Parathyroid adenoma (tissue), 2 donors: ENCODE measurements around the gene CCDC90B.
A peak's percentile ranks its signal among the peaks of the same experiment; 100 is the strongest.

ENCODE experiments used
- H2AFZ ChIP-seq: fragments of 300-600 bp; sonication (generic); one replicate; pipeline ENCODE4 v1.7.0; 2017; ENCODE audit warnings: antibody characterized with exemption, mild to moderate bottlenecking
- H3K27ac ChIP-seq: fragments of 300-600 bp; sonication (generic); one replicate; pipeline ENCODE4 v1.7.0; 2017
- H3K27me3 ChIP-seq: fragments of 300-600 bp; sonication (generic); one replicate; pipeline ENCODE4 v1.7.0; 2017; ENCODE audit warnings: low read length; ENCODE audit not compliant: control insufficient read depth, insufficient read depth
- H3K36me3 ChIP-seq: fragments of 300-600 bp; sonication (generic); one replicate; pipeline ENCODE4 v1.7.0; 2017; ENCODE audit warnings: low read length; ENCODE audit not compliant: control insufficient read depth, insufficient read depth
- H3K4me1 ChIP-seq: fragments of 300-600 bp; sonication (generic); one replicate; pipeline ENCODE4 v1.7.0; 2017; ENCODE audit warnings: control low read depth
- H3K4me2 ChIP-seq: fragments of 300-600 bp; sonication (generic); one replicate; pipeline ENCODE4 v1.7.0; 2017; ENCODE audit warnings: low read length
- H3K4me3 ChIP-seq: fragments of 300-600 bp; sonication (generic); one replicate; pipeline ENCODE4 v1.7.0; 2017; ENCODE audit warnings: low read depth, low read length
- H3K79me2 ChIP-seq: fragments of 300-600 bp; sonication (generic); one replicate; pipeline ENCODE4 v1.7.0; 2017; ENCODE audit warnings: control low read depth
- H3K9ac ChIP-seq: fragments of 300-600 bp; sonication (generic); one replicate; pipeline ENCODE4 v1.7.0; 2017; ENCODE audit warnings: mild to moderate bottlenecking
- H3K9me3 ChIP-seq: fragments of 300-600 bp; sonication (generic); one replicate; pipeline ENCODE4 v1.7.0; 2017; ENCODE audit warnings: low read length; ENCODE audit not compliant: control insufficient read depth
- CTCF ChIP-seq: fragments of 300-600 bp; sonication (generic); IDR thresholded peaks from one replicate; pipeline ENCODE4 v1.7.0; 2017; ENCODE audit warnings: antibody characterized with exemption, mild to moderate bottlenecking
- donor health status: primary hyperparathyroidism.

Gene CCDC90B

GRCh38 chr11:83252941-83253340, 33.2 kb downstream of the CCDC90B start:
- Histone ChIP-seq H3K4me2 (no peak overlapping the region), H2AFZ (no peak overlapping the region), H3K9ac (no peak overlapping the region), H3K9me3 (no peaks in the 10 kb centered on the region), H3K79me2 (no peaks in the 10 kb centered on the region), H3K4me3 (no peak overlapping the region), H3K36me3 (no peaks in the 10 kb centered on the region), H3K27me3 (no peaks in the 10 kb centered on the region), H3K27ac (no peak overlapping the region), H3K4me1 (no peaks in the 10 kb centered on the region)
- TF ChIP-seq CTCF = no peak

GRCh38 chr11:83252266-83252665, 33.9 kb downstream of the CCDC90B start:
- Histone ChIP-seq H3K36me3 (no peaks in the 10 kb centered on the region), H3K79me2 (no peaks in the 10 kb centered on the region), H3K4me2 (no peak overlapping the region), H3K27ac (no peak overlapping the region), H3K4me3 (no peak overlapping the region), H3K4me1 (no peaks in the 10 kb centered on the region), H3K9me3 (no peaks in the 10 kb centered on the region), H2AFZ (no peak overlapping the region), H3K9ac (no peak overlapping the region), H3K27me3 (no peaks in the 10 kb centered on the region)
- no peak for TF ChIP-seq CTCF

GRCh38 chr11:83249972-83250593, 36.1 kb downstream of the CCDC90B start:
- H3K9ac ChIP-seq = no peak overlapping the region
- H3K4me2 ChIP-seq = no peak overlapping the region
- H3K4me1 ChIP-seq = no peaks in the 10 kb centered on the region
- no peak overlapping the region for H3K27ac ChIP-seq
- H3K4me3 ChIP-seq = no peak overlapping the region
- H3K27me3 ChIP-seq = no peaks in the 10 kb centered on the region
- no peaks in the 10 kb centered on the region for H3K9me3 ChIP-seq
- no peaks in the 10 kb centered on the region for H3K36me3 ChIP-seq
- H2AFZ ChIP-seq = no peak overlapping the region
- no peaks in the 10 kb centered on the region for H3K79me2 ChIP-seq
- peak; percentile 40 for TF ChIP-seq CTCF

- Histone ChIP-seq H3K4me3 (no peak overlapping the region), H3K9me3 (no peaks in the 10 kb centered on the region), H3K27ac (no peak overlapping the region), H3K27me3 (no peaks in the 10 kb centered on the region), H3K9ac (no peak overlapping the region), H3K36me3 (no peaks in the 10 kb centered on the region), H3K4me2 (no peak overlapping the region), H3K79me2 (no peaks in the 10 kb centered on the region), H2AFZ (no peak overlapping the region), H3K4me1 (no peaks in the 10 kb centered on the region)
- no peak for TF ChIP-seq CTCF
Measured at GRCh38 chr11:83249445-83249844, 36.7 kb downstream of the CCDC90B start.

- H3K9ac ChIP-seq = no peak overlapping the region
- H3K36me3 ChIP-seq = no peaks in the 10 kb centered on the region
- peak; percentile 32 for TF ChIP-seq CTCF
- H3K27me3 ChIP-seq = no peaks in the 10 kb centered on the region
- H3K79me2 ChIP-seq = no peaks in the 10 kb centered on the region
- H3K9me3 ChIP-seq = no peaks in the 10 kb centered on the region
- no peak overlapping the region for H3K4me2 ChIP-seq
- no peak overlapping the region for H2AFZ ChIP-seq
- no peak overlapping the region for H3K4me3 ChIP-seq
- H3K27ac ChIP-seq = no peak overlapping the region
- H3K4me1 ChIP-seq = peaks cover 2% of the 10 kb centered on the region
Measured at GRCh38 chr11:83241291-83241946, 44.7 kb downstream of the CCDC90B start.
